IPS-15b (cell line): ENCODE results near the gene SPATA16.
"Not testable (repeated sequence)": the region's sequence is repeated elsewhere in the genome, so short reads cannot be mapped to it uniquely, and the experiment has no call there.

Experiments used
- H3K27me3 ChIP-seq: one replicate; pipeline ENCODE4 v1.6.1; 2013; ENCODE audit warnings: low read length; ENCODE audit not compliant: control insufficient read depth, insufficient read depth
- H3K36me3 ChIP-seq: one replicate; pipeline ENCODE4 v1.6.1; 2013; ENCODE audit warnings: low read length; ENCODE audit not compliant: control insufficient read depth, insufficient read depth
- H3K4me1 ChIP-seq: one replicate; pipeline ENCODE4 v1.6.1; 2013; ENCODE audit warnings: mild to moderate bottlenecking, low read length; ENCODE audit not compliant: control insufficient read depth, insufficient read depth
- H3K4me3 ChIP-seq: one replicate; pipeline ENCODE4 v1.5.1; 2013; ENCODE audit warnings: low read depth, low read length
- H3K9ac ChIP-seq: one replicate; pipeline ENCODE4 v1.6.1; 2013; ENCODE audit warnings: low read depth, mild to moderate bottlenecking, low read length
- H3K9me3 ChIP-seq: one replicate; pipeline ENCODE4 v1.6.1; 2013; ENCODE audit warnings: mild to moderate bottlenecking, low read length; ENCODE audit not compliant: control insufficient read depth, insufficient read depth

SPATA16 gene

DNA sequence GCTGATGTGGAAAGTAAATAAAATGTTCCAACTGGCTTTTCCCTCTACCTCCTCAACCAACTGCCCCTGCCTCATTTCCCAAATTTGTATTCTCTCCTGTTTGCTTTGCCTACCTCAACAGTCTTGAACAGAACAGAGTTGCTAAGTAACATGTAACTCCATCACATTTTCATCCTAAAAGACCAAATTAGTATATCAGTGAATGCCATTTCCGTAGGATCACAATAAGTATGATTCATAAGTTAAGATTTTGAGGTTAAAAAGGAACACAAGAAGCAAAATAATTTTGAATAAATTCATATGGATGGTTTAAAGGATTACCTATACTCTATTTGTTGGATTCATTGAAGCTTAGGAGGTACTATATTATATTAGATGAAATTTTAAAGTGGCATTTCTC lies 235.6 kb downstream of the SPATA16 start:
- no peaks in the 10 kb centered on the region for H3K36me3 ChIP-seq
- H3K4me1 ChIP-seq = peaks cover 8% of the 10 kb centered on the region
- no peak overlapping the region for H3K4me3 ChIP-seq
- H3K27me3 ChIP-seq = no peaks in the 10 kb centered on the region
- no peaks in the 10 kb centered on the region for H3K9me3 ChIP-seq
- H3K9ac ChIP-seq = no peak overlapping the region

- Histone ChIP-seq H3K9me3 (no peaks in the 10 kb centered on the region), H3K36me3 (no peaks in the 10 kb centered on the region), H3K9ac (no peak overlapping the region), H3K27me3 (no peaks in the 10 kb centered on the region), H3K4me1 (peaks cover 8% of the 10 kb centered on the region), H3K4me3 (no peak overlapping the region)
Measured at GRCh38 chr3:172904711-172905373, 236.2 kb downstream of the SPATA16 start.

- Histone ChIP-seq H3K4me3 (no peak overlapping the region), H3K9ac (no peak overlapping the region), H3K27me3 (no peaks in the 10 kb centered on the region), H3K9me3 (no peaks in the 10 kb centered on the region), H3K36me3 (no peaks in the 10 kb centered on the region), H3K4me1 (peaks cover 8% of the 10 kb centered on the region)
Measured at GRCh38 chr3:172903642-172904320, 237.3 kb downstream of the SPATA16 start.

- no peak overlapping the region for H3K9ac ChIP-seq
- H3K9me3 ChIP-seq = peaks cover 5% of the 10 kb centered on the region
- H3K36me3 ChIP-seq = no peaks in the 10 kb centered on the region
Measured at GRCh38 chr3:172892158-172892557, 248.9 kb downstream of the SPATA16 start.

DNA sequence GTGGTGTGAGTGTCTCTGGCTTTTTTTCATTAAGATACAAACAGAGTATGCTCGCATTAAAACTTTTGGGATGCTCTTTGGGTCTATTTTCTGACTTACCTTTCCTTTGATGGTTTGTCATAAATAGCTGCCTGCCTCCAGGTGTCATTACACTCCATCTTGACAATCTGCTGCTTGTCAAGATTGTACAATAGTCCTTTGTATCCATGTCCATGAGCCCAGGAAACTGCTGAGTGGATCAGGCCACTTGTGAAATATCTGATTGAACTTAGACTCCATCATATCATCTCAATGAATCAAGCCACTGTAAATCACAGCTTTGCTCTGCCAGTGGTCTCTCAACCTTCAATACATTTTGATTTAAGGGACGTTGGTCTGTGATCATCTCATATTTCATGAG lies 255.3 kb downstream of the SPATA16 start:
- no peaks in the 10 kb centered on the region for H3K9me3 ChIP-seq
- H3K9ac ChIP-seq = no peak overlapping the region
- H3K4me3 ChIP-seq = no peak overlapping the region
- H3K4me1 ChIP-seq = no peaks in the 10 kb centered on the region
- no peaks in the 10 kb centered on the region for H3K27me3 ChIP-seq
- H3K36me3 ChIP-seq = no peaks in the 10 kb centered on the region

More at GRCh38 chr3:172892158-172892557, 248.9 kb downstream of the SPATA16 start:
- no peaks in the 10 kb centered on the region for H3K4me1 ChIP-seq
- no peak overlapping the region for H3K4me3 ChIP-seq
- H3K27me3 ChIP-seq = no peaks in the 10 kb centered on the region

DNA sequence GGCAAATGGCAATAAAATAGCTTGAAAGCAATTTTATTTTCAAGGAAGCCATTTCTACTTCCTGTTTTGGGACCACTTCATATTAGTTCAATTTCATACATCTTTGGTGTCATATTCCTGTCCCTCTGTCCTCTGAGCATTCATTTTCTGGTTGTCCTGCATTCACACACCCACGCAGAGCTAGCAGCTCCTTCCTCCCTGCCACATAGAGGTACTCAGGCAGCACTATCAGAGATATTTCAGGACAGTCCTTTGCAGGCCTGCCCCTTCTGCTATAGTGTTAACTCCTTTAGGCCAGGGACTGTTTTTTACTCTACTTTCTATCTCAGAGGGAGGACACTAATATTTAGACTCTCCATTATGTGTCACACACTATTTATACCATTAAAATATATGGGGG lies 258.5 kb downstream of the SPATA16 start:
- Histone ChIP-seq H3K4me3 (no peak overlapping the region), H3K36me3 (no peaks in the 10 kb centered on the region), H3K4me1 (no peaks in the 10 kb centered on the region), H3K27me3 (no peaks in the 10 kb centered on the region), H3K9ac (no peak overlapping the region), H3K9me3 (no peaks in the 10 kb centered on the region)

- not testable (repeated sequence) for H3K36me3 ChIP-seq, H3K9me3 ChIP-seq, H3K4me3 ChIP-seq, H3K27me3 ChIP-seq, H3K9ac ChIP-seq
- H3K4me1 ChIP-seq = peaks cover 12% of the 10 kb centered on the region
Measured at GRCh38 chr3:172879381-172879780, 261.7 kb downstream of the SPATA16 start.

DNA sequence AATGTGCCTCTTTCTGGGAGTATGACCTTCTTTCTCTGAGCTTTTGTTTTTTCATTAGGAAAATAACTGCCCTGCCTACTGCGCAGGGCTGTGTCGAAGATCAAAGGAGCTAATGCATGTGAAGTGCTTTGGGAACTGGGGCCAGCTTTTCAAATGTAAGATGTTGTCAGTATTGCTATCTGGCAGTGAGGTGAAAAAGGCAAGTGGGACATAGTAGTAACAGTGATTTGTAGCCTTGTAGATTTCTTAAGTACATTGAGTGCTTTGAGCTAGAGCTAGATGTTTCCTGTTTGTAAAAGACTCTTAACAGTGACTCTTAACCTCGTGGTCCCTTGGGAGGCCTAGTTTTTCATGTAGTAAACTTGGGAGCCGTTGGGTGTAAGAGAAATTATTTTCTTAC lies 264.0 kb downstream of the SPATA16 start:
- Histone ChIP-seq H3K9me3 (no peaks in the 10 kb centered on the region), H3K4me1 (peaks cover 12% of the 10 kb centered on the region), H3K9ac (no peak overlapping the region), H3K27me3 (no peaks in the 10 kb centered on the region), H3K4me3 (no peak overlapping the region), H3K36me3 (no peaks in the 10 kb centered on the region)

DNA sequence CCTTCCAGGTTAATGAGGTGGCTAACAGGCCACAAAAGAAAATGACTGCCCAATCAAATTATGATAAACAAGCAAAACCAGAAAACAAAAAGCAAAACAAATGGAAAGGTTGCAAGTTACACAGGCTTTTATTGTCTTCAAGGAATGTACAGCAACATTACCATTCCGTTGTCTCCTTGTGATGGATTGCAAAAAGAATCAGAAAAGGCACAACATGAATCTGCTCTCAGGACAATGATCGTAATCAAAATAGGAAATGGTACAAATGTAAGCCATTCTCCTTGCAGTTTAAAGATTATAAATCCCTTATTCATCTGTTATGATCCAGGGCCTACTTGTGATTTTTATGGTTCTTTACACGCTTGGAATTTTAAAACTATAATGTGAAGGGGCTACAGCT lies 264.7 kb downstream of the SPATA16 start:
- no peaks in the 10 kb centered on the region for H3K27me3 ChIP-seq
- no peak overlapping the region for H3K9ac ChIP-seq
- no peaks in the 10 kb centered on the region for H3K9me3 ChIP-seq
- no peaks in the 10 kb centered on the region for H3K36me3 ChIP-seq
- H3K4me3 ChIP-seq = no peak overlapping the region
- H3K4me1 ChIP-seq = peaks cover 12% of the 10 kb centered on the region

GRCh38 chr3:172875039-172875438 lies 266.0 kb downstream of the SPATA16 start:
- Histone ChIP-seq H3K9ac (no peak overlapping the region), H3K36me3 (no peaks in the 10 kb centered on the region), H3K4me3 (no peak overlapping the region), H3K4me1 (peaks cover 12% of the 10 kb centered on the region), H3K27me3 (no peaks in the 10 kb centered on the region), H3K9me3 (no peaks in the 10 kb centered on the region)

- Histone ChIP-seq H3K4me1 (no peaks in the 10 kb centered on the region), H3K9me3 (no peaks in the 10 kb centered on the region), H3K9ac (no peak overlapping the region), H3K4me3 (no peak overlapping the region), H3K36me3 (no peaks in the 10 kb centered on the region), H3K27me3 (no peaks in the 10 kb centered on the region)
Measured at GRCh38 chr3:172869784-172870518, 271.1 kb downstream of the SPATA16 start.

DNA sequence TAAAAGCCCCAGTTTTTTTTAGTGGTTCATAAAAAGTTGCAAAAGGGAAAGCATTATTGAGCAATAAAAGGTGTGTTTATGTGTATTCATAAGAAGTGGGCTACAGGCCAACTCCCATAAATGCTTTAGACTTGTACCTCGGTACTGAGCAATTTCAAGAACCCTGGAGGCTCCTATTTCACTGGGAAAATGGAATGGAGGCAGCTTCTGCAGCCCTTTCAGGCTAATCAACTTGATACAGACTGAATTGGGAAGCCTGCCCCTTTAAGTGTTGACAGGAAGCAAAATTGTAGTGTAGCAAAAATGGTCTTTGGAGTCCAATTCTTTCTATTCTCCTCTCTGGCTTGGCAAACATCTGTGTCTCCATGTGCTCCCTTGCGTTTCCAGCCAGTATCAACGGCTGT lies 271.7 kb downstream of the SPATA16 start:
- Histone ChIP-seq H3K9me3 (no peaks in the 10 kb centered on the region), H3K9ac (no peak overlapping the region), H3K27me3 (no peaks in the 10 kb centered on the region), H3K36me3 (no peaks in the 10 kb centered on the region), H3K4me3 (no peak overlapping the region), H3K4me1 (no peaks in the 10 kb centered on the region)
